DOHH2 (cell line): Measurements from ENCODE around the gene TMEM41B.

Experiments
- CTCF ChIP-seq: fragments of 200-600 bp; sonication (generic); IDR thresholded peaks from one replicate; pipeline ENCODE4 v1.5.1; 2014; ENCODE audit warnings: antibody characterized with exemption, mild to moderate bottlenecking, low read depth, low read length; ENCODE audit not compliant: poor library complexity, severe bottlenecking
- EZH2phosphoT487 ChIP-seq: fragments of 200-600 bp; sonication (generic); IDR thresholded peaks from 2 replicates; pipeline ENCODE4 v1.6.1; 2017; ENCODE audit warnings: borderline replicate concordance, mild to moderate bottlenecking, antibody characterized with exemption, low read length, moderate library complexity, mixed read lengths

DNA sequence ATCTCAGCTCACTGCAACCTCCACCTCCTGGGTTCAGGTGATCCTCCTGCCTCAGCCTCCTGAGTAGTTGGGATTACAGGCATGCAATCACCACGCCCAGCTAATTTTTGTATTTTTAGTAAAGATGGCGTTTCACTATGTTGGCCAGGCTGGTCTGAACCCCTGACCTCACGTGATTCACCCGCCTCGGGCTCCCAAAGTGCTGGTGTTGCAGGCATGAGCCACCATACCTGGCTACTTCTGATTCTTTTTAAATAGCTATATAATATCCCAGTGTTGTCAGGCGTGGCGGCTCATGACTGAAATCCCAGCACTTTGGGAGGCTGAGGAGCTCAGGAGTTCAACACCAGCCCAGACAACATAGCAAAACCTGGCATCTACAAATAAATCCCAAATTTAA is 20.7 kb downstream of the TMEM41B start:
- TF ChIP-seq CTCF (no peak), EZH2phosphoT487 (no peak)
